ENCODE data around the gene ATP2C2. TPM values are rescaled to one million over a fixed set of nuclear protein-coding genes. Genes with fewer than 3 reads are reported as not detected.
A peak's percentile ranks its signal among the peaks of the same experiment; 100 is the strongest.

Gene ATP2C2
- total and polyA plus RNA-seq, 11 donors, result 0.17 TPM; not detected in 10

DNA sequence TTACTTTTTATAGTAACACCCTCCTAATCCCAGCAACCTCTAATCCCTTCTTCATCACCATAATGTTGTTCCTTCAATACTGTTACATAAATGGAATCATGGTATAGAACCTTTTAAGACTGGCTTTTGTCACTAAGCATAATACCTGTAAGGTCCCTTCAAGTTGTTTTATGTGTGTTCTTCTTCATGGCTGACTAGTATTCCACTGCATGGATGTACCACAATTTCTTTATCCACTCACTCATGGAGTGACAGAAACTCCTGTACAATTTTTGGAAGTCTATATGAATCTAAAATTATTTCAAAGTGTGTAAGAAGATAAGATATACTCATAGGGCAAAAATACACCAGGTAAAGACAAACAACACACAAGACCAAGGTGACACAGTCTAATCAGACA lies 99.4 kb downstream of the ATP2C2 start:
- Histone ChIP-seq H3K4me1 (peaks cover 0 to 8% (median 0%) of the 10 kb centered on the region in 12 donors), H3K27ac (no peak overlapping the region), H3K36me3 (peaks cover 0 to 16% (median 5%) of the 10 kb centered on the region in 9 donors), H3K9me3 (peaks cover 0 to 17% (median 8%) of the 10 kb centered on the region in 12 donors), H3K27me3 (no peaks in the 10 kb centered on the region), H3K4me3 (no peak overlapping the region)
- intact Hi-C loops (cut with DNase I), result no loop called here
- ATAC-seq (no peak), DNase-seq (no peak)
- TF ChIP-seq POLR2A (IDR thresholded peaks at IDR 0.05), result no peak

DNA sequence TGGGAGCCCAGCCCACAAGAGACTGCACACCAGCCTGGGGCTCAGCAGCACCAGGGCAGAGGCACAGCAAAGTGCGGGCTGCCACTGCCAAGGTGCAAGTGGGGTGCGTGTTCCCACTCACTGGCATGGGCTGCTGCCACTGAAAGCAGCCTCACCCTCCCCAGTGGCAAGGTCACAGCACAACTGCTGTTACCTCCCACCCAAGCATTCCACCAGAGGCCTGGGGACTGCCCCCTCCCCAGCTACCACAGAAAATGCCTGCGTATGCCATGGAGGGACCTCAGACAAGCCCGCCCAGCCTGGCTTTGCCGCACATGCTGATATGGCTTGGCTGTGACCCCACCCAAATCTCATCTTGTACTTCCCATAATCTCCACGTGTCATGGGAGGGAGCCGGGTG lies 103.0 kb downstream of the ATP2C2 start:
- DNase-seq (peak in 1 of 5 donors; percentile 10), ATAC-seq (no peak)
- no peak overlapping the region for H3K4me3 ChIP-seq
- 92 to 99% (median 97%) methylated on average over 5 to 7 of the region's 7 CpGs for WGBS, 4 donors
- no peak overlapping the region for H3K27ac ChIP-seq
- peaks cover 0 to 17% (median 7%) of the 10 kb centered on the region in 12 donors for H3K9me3 ChIP-seq
- peaks cover 0 to 16% (median 5%) of the 10 kb centered on the region in 9 donors for H3K36me3 ChIP-seq
- intact Hi-C loops (cut with DNase I), result no loop called here
- TF ChIP-seq POLR2A (IDR thresholded peaks at IDR 0.05), result no peak
- TF ChIP-seq, protein P1, sequence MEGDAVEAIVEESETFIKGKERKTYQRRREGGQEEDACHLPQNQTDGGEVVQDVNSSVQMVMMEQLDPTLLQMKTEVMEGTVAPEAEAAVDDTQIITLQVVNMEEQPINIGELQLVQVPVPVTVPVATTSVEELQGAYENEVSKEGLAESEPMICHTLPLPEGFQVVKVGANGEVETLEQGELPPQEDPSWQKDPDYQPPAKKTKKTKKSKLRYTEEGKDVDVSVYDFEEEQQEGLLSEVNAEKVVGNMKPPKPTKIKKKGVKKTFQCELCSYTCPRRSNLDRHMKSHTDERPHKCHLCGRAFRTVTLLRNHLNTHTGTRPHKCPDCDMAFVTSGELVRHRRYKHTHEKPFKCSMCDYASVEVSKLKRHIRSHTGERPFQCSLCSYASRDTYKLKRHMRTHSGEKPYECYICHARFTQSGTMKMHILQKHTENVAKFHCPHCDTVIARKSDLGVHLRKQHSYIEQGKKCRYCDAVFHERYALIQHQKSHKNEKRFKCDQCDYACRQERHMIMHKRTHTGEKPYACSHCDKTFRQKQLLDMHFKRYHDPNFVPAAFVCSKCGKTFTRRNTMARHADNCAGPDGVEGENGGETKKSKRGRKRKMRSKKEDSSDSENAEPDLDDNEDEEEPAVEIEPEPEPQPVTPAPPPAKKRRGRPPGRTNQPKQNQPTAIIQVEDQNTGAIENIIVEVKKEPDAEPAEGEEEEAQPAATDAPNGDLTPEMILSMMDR (IDR thresholded peaks at IDR 0.05), result no peak
- H3K4me1 ChIP-seq, result no peaks in the 10 kb centered on the region
- H3K27me3 ChIP-seq, result no peaks in the 10 kb centered on the region

DNA sequence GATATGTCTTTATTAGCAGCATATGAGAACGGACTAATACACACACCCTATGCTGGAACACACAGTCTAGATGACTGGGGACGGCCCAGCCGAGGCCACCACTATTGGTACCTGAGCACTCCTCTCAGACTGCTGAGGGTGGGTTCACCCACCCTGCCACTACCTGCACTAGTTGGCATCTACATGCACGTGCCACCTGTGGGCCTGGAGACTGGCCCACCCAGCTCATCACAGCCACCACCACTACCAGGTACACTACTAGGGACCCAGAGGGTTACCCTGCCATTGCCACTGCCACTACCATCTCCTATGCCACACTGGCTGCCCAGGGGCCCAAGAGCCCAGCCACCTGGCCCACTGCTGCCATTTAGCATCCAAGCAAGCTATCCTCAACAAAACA lies 103.6 kb downstream of the ATP2C2 start:
- no peak overlapping the region for H3K27ac ChIP-seq
- ATAC-seq (no peak), DNase-seq (peak in 1 of 5 donors; percentile 4)
- H3K4me1 ChIP-seq, result no peaks in the 10 kb centered on the region
- H3K27me3 ChIP-seq, result no peaks in the 10 kb centered on the region
- TF ChIP-seq, protein P1 (IDR thresholded peaks at IDR 0.05), result no peak
- TF ChIP-seq POLR2A (IDR thresholded peaks at IDR 0.05), result no peak
- peaks cover 0 to 10% (median 3%) of the 10 kb centered on the region in 9 donors for H3K36me3 ChIP-seq
- intact Hi-C loops (cut with DNase I), result no loop called here
- 85 to 98% (median 92%) methylated on average over 4 of the region's 4 CpGs for WGBS, 4 donors
- H3K9me3 ChIP-seq, result peaks cover 0 to 10% (median 4%) of the 10 kb centered on the region in 12 donors
- no peak overlapping the region for H3K4me3 ChIP-seq

DNA sequence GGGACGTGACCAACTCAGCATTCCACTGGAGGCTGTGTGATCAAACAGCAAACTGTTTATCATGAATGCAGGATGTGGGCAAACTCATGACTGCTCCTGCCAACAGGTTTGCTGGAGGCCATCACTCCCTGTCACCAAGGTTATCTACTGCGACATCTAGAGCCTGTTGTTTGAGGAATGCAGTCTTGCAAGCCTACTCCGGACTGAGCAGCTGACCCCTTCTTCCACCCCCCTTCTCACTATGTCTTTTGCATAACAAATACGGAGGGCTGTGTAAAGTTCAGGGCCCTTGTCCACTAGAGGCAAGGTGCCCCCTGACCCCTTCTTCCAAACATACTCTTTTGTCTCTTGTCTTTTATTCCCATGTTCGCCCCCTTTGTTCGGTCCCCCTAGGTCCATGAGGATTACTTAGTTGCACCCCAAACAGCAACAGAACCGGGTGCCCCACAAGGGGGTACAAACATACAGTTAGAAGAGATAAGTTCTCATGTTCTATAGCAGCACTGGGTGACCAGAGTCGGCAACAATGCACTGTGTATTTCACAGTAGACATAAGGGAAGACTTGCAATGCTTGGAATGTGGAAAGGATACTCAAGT lies 107.4 kb downstream of the ATP2C2 start:
- 88 to 95% (median 92%) methylated on average over 8 of the region's 8 CpGs for WGBS, 4 donors
- TF ChIP-seq, protein P1 (IDR thresholded peaks at IDR 0.05), result no peak
- TF ChIP-seq POLR2A (IDR thresholded peaks at IDR 0.05), result no peak
- no peak overlapping the region for H3K4me3 ChIP-seq

DNA sequence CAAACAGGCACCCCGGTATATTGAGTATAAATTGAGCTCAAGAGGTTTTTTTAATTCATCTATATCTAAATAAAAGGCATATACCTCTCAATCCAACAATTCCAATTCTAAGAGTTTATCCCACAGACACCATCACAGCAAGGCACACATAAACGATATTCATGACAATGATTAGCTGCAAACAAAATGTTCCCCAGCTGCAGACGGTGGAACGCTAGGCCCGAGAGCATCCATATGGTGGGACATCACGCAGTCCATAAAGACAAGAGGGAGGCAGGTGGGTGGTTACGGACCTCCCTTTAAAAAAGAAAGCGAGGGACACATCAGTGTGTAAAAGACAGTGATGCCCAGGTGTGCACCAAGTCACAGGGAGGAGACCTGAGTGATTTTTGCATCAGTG lies 108.1 kb downstream of the ATP2C2 start:
- intact Hi-C loops (cut with DNase I), result no loop called here
- WGBS, 4 donors, result 90 to 99% (median 97%) methylated on average over 8 of the region's 8 CpGs

More for the DNA sequence above, 107.4 kb downstream of the ATP2C2 start:
- H3K27ac ChIP-seq, result no peak overlapping the region
- intact Hi-C loops (cut with DNase I), result no loop called here
- H3K9me3 ChIP-seq, result no peaks in the 10 kb centered on the region
- ATAC-seq (no peak), DNase-seq (no peak)
- no peaks in the 10 kb centered on the region for H3K4me1 ChIP-seq
- peaks cover 0 to 28% (median 15%) of the 10 kb centered on the region in 9 donors for H3K36me3 ChIP-seq
- H3K27me3 ChIP-seq, result no peaks in the 10 kb centered on the region

More for the DNA sequence above, 108.1 kb downstream of the ATP2C2 start:
- H3K36me3 ChIP-seq, result peaks cover 0 to 34% (median 19%) of the 10 kb centered on the region in 9 donors
- ATAC-seq (no peak), DNase-seq (peak in 1 of 5 donors; percentile 7)
- no peaks in the 10 kb centered on the region for H3K4me1 ChIP-seq
- no peak overlapping the region for H3K4me3 ChIP-seq
- no peak overlapping the region for H3K27ac ChIP-seq
- no peaks in the 10 kb centered on the region for H3K9me3 ChIP-seq
- TF ChIP-seq POLR2A (IDR thresholded peaks at IDR 0.05), result no peak
- TF ChIP-seq, protein P1 (IDR thresholded peaks at IDR 0.05), result no peak
- H3K27me3 ChIP-seq, result no peaks in the 10 kb centered on the region

Measured in heart left ventricle (tissue), 16 donors.